Upper lobe of right lung (tissue), 1 donor: ENCODE results near the gene CFD. TPM values are rescaled to one million over a fixed set of nuclear protein-coding genes. Genes with fewer than 3 reads are reported as not detected.

Source experiments
- ATAC-seq: fragments of 200-7000 bp; cut with Tn5 transposase; one replicate; pipeline ENCODE4 v1.9.1; 2020; ENCODE audit warnings: mild to moderate bottlenecking, moderate library complexity
- DNase-seq: peaks from one replicate; pipeline ENCODE4 v3.0.0-alpha.2; 2020
- H3K27ac ChIP-seq: fragments of 200-600 bp; one replicate; pipeline ENCODE4 v1.8.0; 2022
- H3K27me3 ChIP-seq: fragments of 200-600 bp; one replicate; pipeline ENCODE4 v1.8.0; 2022; ENCODE audit warnings: mild to moderate bottlenecking
- H3K36me3 ChIP-seq: fragments of 200-600 bp; one replicate; pipeline ENCODE4 v1.8.0; 2022
- H3K4me1 ChIP-seq: fragments of 200-600 bp; one replicate; pipeline ENCODE4 v1.8.0; 2022
- H3K4me3 ChIP-seq: fragments of 200-600 bp; one replicate; pipeline ENCODE4 v1.8.0; 2022; ENCODE audit warnings: mild to moderate bottlenecking
- H3K9me3 ChIP-seq: fragments of 200-600 bp; one replicate; pipeline ENCODE4 v1.8.0; 2022
- intact Hi-C: fragments of 100-400 bp; cut with DNase I; formaldehyde crosslinking; loops from one replicate; pipeline ENCODE4 v1.11.0; 2022
- total RNA-seq: library from RNA; stranded (reverse); fragmentation: NEBNext Ultra II Directional; extraction: Animal tissue kit (Norgen Biotek cat#: 25700); gene quantifications from one replicate; pipeline ENCODE4 v1.2.1, GENCODE V29; 2021
- TF ChIP-seq, protein P1 (sequence below): fragments of 200-600 bp; IDR thresholded peaks from one replicate; pipeline ENCODE4 v1.8.0; 2022; ENCODE audit warnings: antibody characterized with exemption
- donor health status: DM: no; HTN: yes; CAD: no; lungs with severe emphysema.

Gene CFD
- total RNA-seq, 1 donor from 2014 or later, result 153 TPM

DNA sequence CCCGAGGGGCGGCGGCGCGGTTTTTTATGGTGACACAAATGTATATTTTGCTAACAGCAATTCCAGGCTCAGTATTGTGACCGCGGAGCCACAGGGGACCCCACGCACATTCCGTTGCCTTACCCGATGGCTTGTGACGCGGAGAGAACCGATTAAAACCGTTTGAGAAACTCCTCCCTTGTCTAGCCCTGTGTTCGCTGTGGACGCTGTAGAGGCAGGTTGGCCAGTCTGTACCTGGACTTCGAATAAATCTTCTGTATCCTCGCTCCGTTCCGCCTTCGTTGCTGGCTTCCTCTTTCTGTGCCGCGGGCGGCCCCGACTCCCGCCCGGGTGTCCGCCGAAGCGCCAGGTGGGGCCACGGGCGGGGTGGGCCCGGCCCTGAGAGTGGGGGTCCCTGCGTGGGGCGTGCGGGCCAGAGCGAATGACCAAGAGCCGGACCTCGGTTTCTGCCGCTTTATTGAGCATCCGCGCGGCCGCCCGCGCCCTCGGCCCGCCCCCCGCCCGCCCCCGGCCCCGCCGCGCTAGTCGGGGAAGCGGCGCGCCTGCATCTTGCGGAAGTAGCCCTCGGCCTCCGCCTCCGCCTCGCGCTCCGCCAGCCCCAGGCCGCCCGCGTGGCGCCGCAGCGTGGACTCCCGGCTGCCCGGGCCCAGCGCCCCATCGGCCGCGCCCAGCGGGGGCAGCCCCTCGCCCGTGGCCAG is 47.3 kb upstream of the CFD start:
- Histone ChIP-seq H3K4me1 (no peaks in the 10 kb centered on the region), H3K4me3 (no peak overlapping the region), H3K36me3 (peaks cover 50% of the 10 kb centered on the region), H3K27me3 (no peaks in the 10 kb centered on the region), H3K27ac (no peak overlapping the region), H3K9me3 (no peaks in the 10 kb centered on the region)
- no peak for DNase-seq
- no peak for ATAC-seq
- intact Hi-C loops, result no loop called here
- TF ChIP-seq, protein P1, sequence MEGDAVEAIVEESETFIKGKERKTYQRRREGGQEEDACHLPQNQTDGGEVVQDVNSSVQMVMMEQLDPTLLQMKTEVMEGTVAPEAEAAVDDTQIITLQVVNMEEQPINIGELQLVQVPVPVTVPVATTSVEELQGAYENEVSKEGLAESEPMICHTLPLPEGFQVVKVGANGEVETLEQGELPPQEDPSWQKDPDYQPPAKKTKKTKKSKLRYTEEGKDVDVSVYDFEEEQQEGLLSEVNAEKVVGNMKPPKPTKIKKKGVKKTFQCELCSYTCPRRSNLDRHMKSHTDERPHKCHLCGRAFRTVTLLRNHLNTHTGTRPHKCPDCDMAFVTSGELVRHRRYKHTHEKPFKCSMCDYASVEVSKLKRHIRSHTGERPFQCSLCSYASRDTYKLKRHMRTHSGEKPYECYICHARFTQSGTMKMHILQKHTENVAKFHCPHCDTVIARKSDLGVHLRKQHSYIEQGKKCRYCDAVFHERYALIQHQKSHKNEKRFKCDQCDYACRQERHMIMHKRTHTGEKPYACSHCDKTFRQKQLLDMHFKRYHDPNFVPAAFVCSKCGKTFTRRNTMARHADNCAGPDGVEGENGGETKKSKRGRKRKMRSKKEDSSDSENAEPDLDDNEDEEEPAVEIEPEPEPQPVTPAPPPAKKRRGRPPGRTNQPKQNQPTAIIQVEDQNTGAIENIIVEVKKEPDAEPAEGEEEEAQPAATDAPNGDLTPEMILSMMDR, result no peak

DNA sequence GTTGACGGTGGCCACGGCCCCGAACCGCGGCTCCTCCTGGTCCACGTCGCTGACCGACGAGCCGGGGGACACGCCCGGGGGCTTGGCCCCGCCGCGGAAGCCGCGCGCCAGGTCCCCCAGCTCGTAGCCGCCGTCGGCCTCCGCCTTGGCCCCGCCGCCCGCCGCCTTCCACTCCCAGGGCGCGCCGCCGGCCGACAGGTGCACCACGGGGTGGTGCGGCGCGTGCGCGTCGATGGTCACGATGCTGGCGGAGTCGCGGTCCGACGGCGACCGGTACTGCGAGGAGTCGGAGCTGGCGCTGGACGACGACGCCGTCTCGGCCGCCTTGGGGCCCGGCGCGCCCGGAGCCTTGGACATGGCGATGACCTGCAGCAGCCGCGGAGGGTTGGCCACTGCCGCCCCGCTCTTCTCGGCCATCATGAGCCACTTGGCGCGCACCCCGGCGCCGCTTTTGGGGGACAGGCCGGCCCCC is 46.7 kb upstream of the CFD start:
- H3K27ac ChIP-seq, result no peak overlapping the region
- H3K27me3 ChIP-seq, result no peaks in the 10 kb centered on the region
- no peak for DNase-seq
- no peak for ATAC-seq
- no peak overlapping the region for H3K4me3 ChIP-seq
- H3K9me3 ChIP-seq, result no peaks in the 10 kb centered on the region
- H3K4me1 ChIP-seq, result no peaks in the 10 kb centered on the region
- peaks cover 44% of the 10 kb centered on the region for H3K36me3 ChIP-seq
- intact Hi-C loops, result no loop called here
- TF ChIP-seq, protein P1, result no peak

DNA sequence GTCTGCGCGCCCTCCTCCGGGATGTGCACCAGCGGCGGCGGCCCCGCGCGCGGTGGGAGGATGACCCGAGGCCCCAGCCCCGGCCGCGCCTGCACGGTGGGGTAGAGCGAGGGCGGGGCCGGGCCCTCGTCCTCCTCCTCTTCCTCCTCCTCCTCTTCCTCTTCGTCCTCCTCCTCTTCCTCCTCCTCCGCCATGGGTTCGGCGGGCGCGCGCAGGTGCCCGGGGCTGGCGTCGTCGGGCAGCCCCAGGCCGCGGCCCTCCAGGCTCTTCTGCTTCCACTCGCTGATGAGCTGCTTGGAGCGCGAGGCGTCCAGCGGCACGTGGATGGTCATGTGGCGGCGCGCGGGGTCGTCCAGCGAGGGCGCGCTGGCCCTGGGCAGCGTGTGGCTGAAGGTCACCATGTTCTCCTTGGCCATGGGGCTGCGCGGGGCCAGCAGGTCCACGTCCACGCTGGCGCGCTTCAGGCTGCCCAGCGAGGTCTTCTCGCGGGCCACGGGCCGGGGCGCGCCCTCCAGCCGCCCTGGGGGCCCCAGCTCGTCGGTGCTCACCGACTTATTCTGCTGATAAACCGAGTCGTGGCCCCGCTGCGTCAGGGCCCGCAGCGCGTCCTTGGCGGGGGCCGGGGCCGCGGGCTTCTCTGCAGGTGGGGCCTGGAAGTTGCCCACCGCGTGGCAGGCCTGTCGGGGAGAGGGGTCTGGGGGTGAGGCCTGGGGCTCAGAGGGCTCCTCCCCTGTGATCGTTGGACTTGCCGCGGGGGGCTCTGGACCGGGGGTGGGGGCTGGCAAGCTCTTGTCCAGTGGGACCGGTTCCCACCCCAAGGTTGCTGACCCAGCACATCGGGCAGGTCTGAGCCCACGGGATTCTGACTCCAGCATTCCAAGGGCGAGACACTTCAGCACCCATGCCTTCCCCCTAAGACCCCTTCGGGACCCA is 46.0 kb upstream of the CFD start:
- Histone ChIP-seq H3K9me3 (no peaks in the 10 kb centered on the region), H3K27ac (no peak overlapping the region), H3K27me3 (no peaks in the 10 kb centered on the region), H3K4me1 (no peaks in the 10 kb centered on the region), H3K36me3 (peaks cover 37% of the 10 kb centered on the region), H3K4me3 (no peak overlapping the region)
- intact Hi-C loops, result no loop called here
- TF ChIP-seq, protein P1, result no peak
- ATAC-seq (peak; percentile 7), DNase-seq (no peak)

DNA sequence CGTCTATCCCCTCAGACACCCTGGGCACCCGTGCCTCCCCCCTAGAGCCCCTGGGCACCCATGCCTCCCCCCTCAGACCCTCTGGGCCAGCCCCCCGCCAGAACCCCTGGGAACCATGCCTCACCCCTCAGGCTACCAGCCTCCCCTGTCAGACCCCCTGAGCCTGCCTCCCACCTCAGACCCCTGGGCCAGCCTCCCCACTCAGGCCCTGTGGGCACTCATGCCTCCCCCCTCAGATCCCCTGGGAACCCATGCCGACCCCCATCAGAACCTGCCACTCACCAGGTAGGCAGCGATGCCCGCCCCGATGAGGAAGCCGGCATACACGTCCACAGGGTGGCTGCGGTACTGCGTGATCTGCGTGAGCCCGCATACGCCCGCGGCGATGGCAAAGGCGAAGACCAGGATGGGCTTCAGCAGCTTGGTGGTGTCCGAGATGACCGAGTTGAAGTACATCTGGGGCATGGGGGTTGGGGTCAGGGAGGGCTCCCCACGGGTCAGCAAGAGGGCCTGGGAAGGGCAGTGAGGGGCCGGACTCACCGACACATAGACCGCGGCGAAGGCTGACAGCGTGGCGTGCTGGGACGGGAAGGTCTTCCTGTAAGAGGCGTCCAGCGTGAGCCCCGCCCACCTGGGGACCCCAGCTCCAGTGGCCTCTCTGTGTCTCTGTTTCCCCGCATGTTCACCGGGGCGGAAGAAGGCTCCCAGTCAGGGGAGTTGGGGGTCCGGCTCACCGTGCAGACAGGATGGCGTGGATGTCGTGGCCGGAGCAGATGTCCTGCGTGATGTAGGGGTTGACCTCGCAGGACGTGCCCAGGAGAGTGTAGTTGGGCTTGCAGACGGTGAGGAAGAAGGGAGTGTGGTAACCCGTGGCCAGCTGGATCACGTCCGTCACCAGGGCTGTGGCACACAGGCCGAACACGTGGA is 45.0 kb upstream of the CFD start:
- TF ChIP-seq, protein P1, result no peak
- Histone ChIP-seq H3K4me1 (no peaks in the 10 kb centered on the region), H3K27ac (no peak overlapping the region), H3K9me3 (no peaks in the 10 kb centered on the region), H3K4me3 (no peak overlapping the region), H3K27me3 (no peaks in the 10 kb centered on the region), H3K36me3 (peaks cover 28% of the 10 kb centered on the region)
- peak; percentile 65 for DNase-seq
- intact Hi-C loops, result no loop called here
- ATAC-seq, result peak; percentile 3

DNA sequence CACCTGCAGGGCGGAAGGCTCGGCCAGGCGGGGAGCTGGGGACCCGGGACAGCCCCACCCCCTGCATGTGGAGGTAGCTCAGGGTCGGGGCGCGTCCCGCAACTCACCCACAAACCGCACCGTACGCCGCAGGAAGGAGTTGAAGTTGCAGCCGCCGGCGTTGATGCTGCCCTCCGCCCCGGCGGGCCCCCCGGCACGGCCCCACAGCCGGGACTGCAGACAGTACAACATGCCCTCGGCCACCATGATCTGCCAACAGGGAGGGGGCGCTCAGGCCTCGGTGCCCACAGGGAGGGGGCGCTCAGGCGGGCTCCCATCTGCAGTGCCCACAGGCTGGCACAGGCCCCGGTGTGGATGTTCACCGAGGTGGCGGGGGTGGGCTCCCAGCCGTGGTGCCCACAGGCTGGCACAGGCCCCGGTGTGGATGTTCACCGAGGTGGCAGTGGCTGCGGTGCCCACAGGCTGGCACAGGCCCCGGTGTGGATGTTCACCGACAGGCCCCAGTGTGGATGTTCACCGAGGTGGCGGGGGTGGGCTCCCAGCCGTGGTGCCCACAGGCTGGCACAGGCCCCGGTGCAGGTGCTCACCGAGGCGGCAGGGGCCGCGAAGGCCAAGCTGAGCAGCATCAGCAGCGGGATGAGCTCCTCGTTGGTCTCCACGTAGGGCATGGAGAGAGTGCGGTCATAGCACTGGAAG is 44.2 kb upstream of the CFD start:
- Histone ChIP-seq H3K4me3 (no peak overlapping the region), H3K4me1 (no peaks in the 10 kb centered on the region), H3K9me3 (no peaks in the 10 kb centered on the region), H3K27ac (no peak overlapping the region), H3K36me3 (peaks cover 20% of the 10 kb centered on the region), H3K27me3 (no peaks in the 10 kb centered on the region)
- TF ChIP-seq, protein P1, result no peak
- ATAC-seq (peak; percentile 5), DNase-seq (no peak)
- intact Hi-C loops, result no loop called here
